ENCODE measurements around the gene TIMM10. TPM values are rescaled to one million over a fixed set of nuclear protein-coding genes. Genes with fewer than 3 reads are reported as not detected.

TIMM10 gene
- total RNA-seq, 1 experiment from 2014 or later = 94.7 TPM

- Histone ChIP-seq H3K4me2 (peak overlapping the region; percentile 90), H3F3A (ENCODE audit: insufficient read depth, low read depth) (no peaks in the 10 kb centered on the region), H3K4me3 (peak overlapping the region; percentile 38; the same call in 1 of the 2 replicates), H3K27me3 (ENCODE audit: insufficient read depth, low read depth) (no peaks in the 10 kb centered on the region), H3K79me2 (ENCODE audit: low read depth) (no peaks in the 10 kb centered on the region), H4K20me1 (ENCODE audit: insufficient read depth) (no peaks in the 10 kb centered on the region), H3K27ac (no peak overlapping the region), H3K9me3 (ENCODE audit: insufficient read depth, low read depth) (no peaks in the 10 kb centered on the region), H2AFZ (no peak overlapping the region), H3K36me3 (ENCODE audit: low read depth) (no peaks in the 10 kb centered on the region), H3K9me2 (ENCODE audit: insufficient read depth) (no peaks in the 10 kb centered on the region), H3K4me1 (replicated peaks; ENCODE audit: insufficient read depth) (peaks cover 24% of the 10 kb centered on the region)
- CTCF ChIA-PET = interaction anchor here (1.2 kb wide), 1 partner anchor 37 kb away, joined by 3 read pairs; no protein-coding TSS in a partner anchor
- BruUV-seq (replicated peaks) = no TSS peak
- intact Hi-C loops (cut with micrococcal nuclease; ENCODE audit: unreplicated experiment) = no loop called here
- TF ChIP-seq EZH2 (IDR thresholded peaks at IDR 0.05; ENCODE audit: low read depth) (no peak), CTCF (conservative IDR thresholded peaks at IDR 0.05) (no peak)
- DNase-seq = peak in 1 of 2 experiments; percentile 26
- POLR2A ChIA-PET (ENCODE audit: unreplicated experiment) = no interaction called here
Measured at GRCh38 chr11:57566005-57566904, 35.7 kb upstream of the TIMM10 start.

- H3F3A ChIP-seq (ENCODE audit: insufficient read depth, low read depth) = no peaks in the 10 kb centered on the region
- TF ChIP-seq CTCF (conservative IDR thresholded peaks at IDR 0.05) = no peak; the same call in 1 of the 2 replicates
- no peak for TF ChIP-seq EZH2 (IDR thresholded peaks at IDR 0.05; ENCODE audit: low read depth)
- H3K4me1 ChIP-seq (replicated peaks; ENCODE audit: insufficient read depth) = peaks cover 21% of the 10 kb centered on the region
- DNase-seq = no peak
- intact Hi-C loops (cut with micrococcal nuclease; ENCODE audit: unreplicated experiment) = no loop called here
- no peaks in the 10 kb centered on the region for H3K36me3 ChIP-seq (ENCODE audit: low read depth)
- H3K4me2 ChIP-seq = no peak overlapping the region
- H3K79me2 ChIP-seq (ENCODE audit: low read depth) = no peaks in the 10 kb centered on the region
- ChIA-PET POLR2A (ENCODE audit: unreplicated experiment) (no interaction called here), CTCF (interaction anchor here (0.7 kb wide), 1 partner anchor 109 kb away, joined by 3 read pairs; no protein-coding TSS in a partner anchor)
- BruUV-seq (replicated peaks) = no TSS peak
- H3K9me3 ChIP-seq (ENCODE audit: insufficient read depth, low read depth) = no peaks in the 10 kb centered on the region
- no peaks in the 10 kb centered on the region for H3K27me3 ChIP-seq (ENCODE audit: insufficient read depth, low read depth)
- H3K27ac ChIP-seq = no peak overlapping the region
- no peaks in the 10 kb centered on the region; the same call in 1 of the 2 replicates for H3K9me2 ChIP-seq (ENCODE audit: insufficient read depth)
- no peak overlapping the region for H2AFZ ChIP-seq
- no peak overlapping the region for H3K4me3 ChIP-seq
- H4K20me1 ChIP-seq (ENCODE audit: insufficient read depth) = no peaks in the 10 kb centered on the region
Measured at GRCh38 chr11:57562596-57562995, 32.0 kb upstream of the TIMM10 start.

GRCh38 chr11:57560146-57560545 is 29.6 kb upstream of the TIMM10 start:
- Histone ChIP-seq H4K20me1 (ENCODE audit: insufficient read depth) (no peaks in the 10 kb centered on the region), H3K79me2 (ENCODE audit: low read depth) (no peaks in the 10 kb centered on the region), H3K27ac (no peak overlapping the region), H3K4me2 (0 out of 2 replicates have a peak overlapping the region, but pooled peaks have one; percentile 45), H3F3A (ENCODE audit: insufficient read depth, low read depth) (no peaks in the 10 kb centered on the region), H3K36me3 (ENCODE audit: low read depth) (no peaks in the 10 kb centered on the region), H3K9me3 (ENCODE audit: insufficient read depth, low read depth) (no peaks in the 10 kb centered on the region), H3K9me2 (ENCODE audit: insufficient read depth) (no peaks in the 10 kb centered on the region; the same call in 1 of the 2 replicates), H3K4me1 (replicated peaks; ENCODE audit: insufficient read depth) (peaks cover 8% of the 10 kb centered on the region; the same call in 1 of the 2 replicates), H3K27me3 (ENCODE audit: insufficient read depth, low read depth) (no peaks in the 10 kb centered on the region), H2AFZ (no peak overlapping the region), H3K4me3 (no peak overlapping the region)
- CTCF ChIA-PET = interaction anchor here (0.6 kb wide), 1 partner anchor 72 kb away, joined by 4 read pairs; no protein-coding TSS in a partner anchor
- peak; percentile 68 to 88 for DNase-seq
- POLR2A ChIA-PET (ENCODE audit: unreplicated experiment) = interaction anchor here (0.9 kb wide), 1 partner anchor 16 kb away, joined by 8 read pairs; no protein-coding TSS in a partner anchor
- TF ChIP-seq EZH2 (IDR thresholded peaks at IDR 0.05; ENCODE audit: low read depth) (no peak), CTCF (conservative IDR thresholded peaks at IDR 0.05) (no peak)
- no TSS peak for BruUV-seq (replicated peaks)
- intact Hi-C loops (cut with micrococcal nuclease; ENCODE audit: unreplicated experiment) = no loop called here

Measured in PC-9 (cell line).